Spleen (tissue), 7 donors: Measurements from ENCODE around the gene S100A6.

Source experiments
- POLR2A ChIP-seq, 3 donors: fragments of 450-650 bp; IDR thresholded peaks; one replicate each; pipeline ENCODE4 v1.5.1; 2017; ENCODE audit warnings: antibody characterized with exemption in 3 of 3, mild to moderate bottlenecking in 1 of 3
- POLR2AphosphoS5 ChIP-seq, 3 donors: sonication (generic); formaldehyde crosslinking; IDR thresholded peaks; one replicate each; pipeline ENCODE4 v1.5.1; 2017; ENCODE audit warnings: antibody characterized with exemption in 3 of 3
- TF ChIP-seq, protein P1 (sequence below), 11 experiments: fragments of 200-600 bp in 7 of 11; fragments of 450-650 bp in 4 of 11; sonication (generic) in 4 of 11; IDR thresholded peaks in 8 of 11; conservative IDR thresholded peaks in 3 of 11; 1 replicate in 7 of 11; 2 replicates in 4 of 11; pipeline versions ENCODE4 v1.4.0 to v1.8.0; 2016 to 2021; ENCODE audit warnings: antibody characterized with exemption in 11 of 11, inconsistent platforms in 4 of 11, mild to moderate bottlenecking in 1 of 11
- donor health status: DM: no; HTN: no; CAD: no; lungs with moderate emphysema.
- donor health status: DM: no; HTN: no; CAD: no.
- donor health status: DM: no; HTN: no; CAD: no.

DNA sequence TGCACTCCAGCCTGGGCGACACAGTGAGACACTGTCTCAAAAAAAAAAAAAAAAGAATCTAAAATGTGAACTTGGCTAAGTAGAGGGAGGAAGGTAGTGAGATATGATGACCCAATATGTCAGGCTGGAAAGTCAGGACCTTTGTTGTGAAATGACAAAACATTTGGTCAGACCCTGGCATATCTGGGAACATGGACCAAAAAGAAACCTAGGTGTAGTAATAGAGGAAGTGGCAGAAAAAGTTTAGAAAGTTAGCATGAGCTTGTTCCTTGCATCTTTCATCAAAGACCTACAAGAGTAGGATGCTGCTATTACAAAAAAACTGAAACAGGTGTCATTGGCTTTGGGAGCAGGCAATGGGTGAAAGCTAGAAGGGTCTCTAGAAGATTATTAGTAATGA, 20.6 kb upstream of the S100A6 start:
- TF ChIP-seq, protein P1, sequence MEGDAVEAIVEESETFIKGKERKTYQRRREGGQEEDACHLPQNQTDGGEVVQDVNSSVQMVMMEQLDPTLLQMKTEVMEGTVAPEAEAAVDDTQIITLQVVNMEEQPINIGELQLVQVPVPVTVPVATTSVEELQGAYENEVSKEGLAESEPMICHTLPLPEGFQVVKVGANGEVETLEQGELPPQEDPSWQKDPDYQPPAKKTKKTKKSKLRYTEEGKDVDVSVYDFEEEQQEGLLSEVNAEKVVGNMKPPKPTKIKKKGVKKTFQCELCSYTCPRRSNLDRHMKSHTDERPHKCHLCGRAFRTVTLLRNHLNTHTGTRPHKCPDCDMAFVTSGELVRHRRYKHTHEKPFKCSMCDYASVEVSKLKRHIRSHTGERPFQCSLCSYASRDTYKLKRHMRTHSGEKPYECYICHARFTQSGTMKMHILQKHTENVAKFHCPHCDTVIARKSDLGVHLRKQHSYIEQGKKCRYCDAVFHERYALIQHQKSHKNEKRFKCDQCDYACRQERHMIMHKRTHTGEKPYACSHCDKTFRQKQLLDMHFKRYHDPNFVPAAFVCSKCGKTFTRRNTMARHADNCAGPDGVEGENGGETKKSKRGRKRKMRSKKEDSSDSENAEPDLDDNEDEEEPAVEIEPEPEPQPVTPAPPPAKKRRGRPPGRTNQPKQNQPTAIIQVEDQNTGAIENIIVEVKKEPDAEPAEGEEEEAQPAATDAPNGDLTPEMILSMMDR (IDR thresholded peaks at IDR 0.05 in 8 of 11, conservative IDR thresholded peaks at IDR 0.05 in 3 of 11) = no peak
- TF ChIP-seq POLR2AphosphoS5 (IDR thresholded peaks at IDR 0.05) (no peak), POLR2A (IDR thresholded peaks at IDR 0.05) (no peak)
